GM19240 (cell line): ENCODE results near the gene SNX14.

ENCODE experiments used
- DNase-seq: peaks from one replicate; pipeline ENCODE4 v3.0.0; 2011; ENCODE audit warnings: low spot score; ENCODE audit not compliant: insufficient read length

Gene SNX14

GRCh38 chr6:85465762-85466161 is 127.9 kb downstream of the SNX14 start:
- no peak for DNase-seq

- DNase-seq, result no peak
Observed at GRCh38 chr6:85464722-85465150, 128.9 kb downstream of the SNX14 start.

GRCh38 chr6:85464260-85464644 is 129.4 kb downstream of the SNX14 start:
- no peak for DNase-seq

- DNase-seq, result no peak
Observed at GRCh38 chr6:85463621-85464259, 129.9 kb downstream of the SNX14 start.

GRCh38 chr6:85462673-85463072 is 131.0 kb downstream of the SNX14 start:
- no peak for DNase-seq

GRCh38 chr6:85461798-85462170 is 131.9 kb downstream of the SNX14 start:
- no peak for DNase-seq

- DNase-seq, result peak; percentile 19
Observed at GRCh38 chr6:85460921-85461797, 132.5 kb downstream of the SNX14 start.

GRCh38 chr6:85460154-85460920 is 133.3 kb downstream of the SNX14 start:
- no peak for DNase-seq

- no peak for DNase-seq
Observed at GRCh38 chr6:85459224-85459901, 134.3 kb downstream of the SNX14 start.

GRCh38 chr6:85458782-85459181 is 134.9 kb downstream of the SNX14 start:
- no peak for DNase-seq

- no peak for DNase-seq
Observed at GRCh38 chr6:85458184-85458583, 135.5 kb downstream of the SNX14 start.

- DNase-seq, result no peak
Observed at GRCh38 chr6:85456782-85457181, 136.9 kb downstream of the SNX14 start.
